Measurements from ENCODE around the gene SDCCAG8.
A peak's percentile ranks its signal among the peaks of the same experiment; 100 is the strongest.

SDCCAG8 gene

DNA sequence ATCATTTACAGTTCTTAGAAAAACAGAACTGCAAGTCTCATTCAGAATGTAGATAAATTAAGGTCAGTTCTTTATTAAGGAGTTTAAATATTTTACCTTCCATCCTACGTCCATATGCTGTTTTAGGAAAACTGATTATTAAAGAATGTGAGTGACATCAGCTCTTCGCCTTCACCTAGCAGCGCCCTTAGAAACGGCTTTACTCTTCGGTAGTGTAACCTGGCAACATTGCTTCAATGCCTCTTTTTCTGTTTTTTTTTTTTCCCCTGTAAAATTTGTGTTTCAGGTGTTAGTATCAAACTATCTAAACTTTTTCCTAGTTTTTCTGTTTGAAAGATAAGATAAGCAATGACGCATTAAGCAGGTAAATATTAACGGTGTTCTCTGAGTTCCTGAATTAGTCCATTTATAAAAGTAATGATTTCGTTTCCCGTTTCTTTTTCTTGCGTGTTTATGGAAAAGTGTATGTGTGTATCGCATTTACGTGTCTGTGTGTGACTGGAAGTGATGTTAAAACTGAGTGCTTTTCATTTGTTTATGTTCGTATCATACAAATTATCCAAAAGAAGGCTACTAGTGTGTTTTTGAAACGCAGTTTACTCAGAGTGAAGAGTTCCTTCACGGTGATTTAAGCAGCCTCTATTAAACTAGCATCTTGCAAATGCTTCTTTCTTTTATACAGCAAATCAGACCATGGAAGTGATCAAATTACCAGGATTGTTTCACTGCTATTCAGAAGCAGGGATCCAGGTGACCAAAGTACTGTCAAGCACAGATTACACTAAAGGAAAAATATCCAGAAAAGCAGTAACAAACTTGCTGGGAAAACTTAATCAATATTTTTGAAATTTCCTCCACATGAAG lies 139.0 kb downstream of the SDCCAG8 start:
- no peak for DNase-seq

DNA sequence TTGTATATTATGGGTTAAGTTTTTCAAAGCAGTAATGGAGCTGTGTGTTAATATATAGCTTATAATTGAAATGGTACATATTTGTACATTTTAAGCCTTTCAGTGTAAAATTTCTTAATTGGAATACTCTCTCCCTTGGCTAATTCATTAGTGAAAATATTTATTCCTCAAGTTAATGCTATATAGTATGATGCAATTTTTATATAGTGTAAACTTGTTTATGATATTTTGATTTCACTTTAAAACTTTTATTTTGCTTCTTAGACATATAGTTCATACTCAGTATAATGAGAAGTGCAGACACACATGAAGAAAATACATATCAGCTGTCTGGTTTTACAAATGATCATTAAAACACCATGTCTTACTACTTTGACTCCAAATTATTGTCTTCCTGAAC lies 140.6 kb downstream of the SDCCAG8 start:
- no peak for DNase-seq

GRCh38 chr1:243396876-243397275 lies 141.0 kb downstream of the SDCCAG8 start:
- no peak for DNase-seq

- no peak for DNase-seq
Observed at GRCh38 chr1:243397613-243398321, 141.9 kb downstream of the SDCCAG8 start.

DNA sequence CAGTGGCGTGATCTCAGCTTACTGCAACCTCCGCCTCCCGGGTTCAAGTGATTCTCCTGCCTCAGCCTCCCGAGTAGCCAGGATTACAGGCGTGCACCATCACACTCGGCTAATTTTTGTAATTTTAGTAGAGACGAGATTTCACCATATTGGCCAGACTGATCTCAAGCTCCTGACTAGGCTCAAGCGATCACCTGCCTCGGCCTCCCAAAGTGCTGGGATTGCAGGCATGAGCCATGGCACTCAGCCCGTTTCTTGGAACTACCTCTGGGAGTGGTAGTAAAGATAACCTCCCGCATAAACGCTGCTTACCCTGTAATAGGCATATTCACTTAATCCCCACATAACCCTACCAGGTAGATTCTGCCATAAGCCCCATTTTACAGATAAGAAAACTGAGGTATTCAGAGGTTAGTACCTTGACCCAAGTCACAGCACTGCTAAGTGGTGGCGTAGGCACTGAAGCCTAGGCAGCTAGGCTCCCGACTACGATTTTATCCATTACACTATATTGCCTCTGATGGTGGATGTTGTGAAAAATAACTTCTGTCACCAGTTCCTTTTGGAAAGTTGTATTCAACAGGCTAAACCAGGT lies 143.8 kb downstream of the SDCCAG8 start:
- DNase-seq, result no peak

DNA sequence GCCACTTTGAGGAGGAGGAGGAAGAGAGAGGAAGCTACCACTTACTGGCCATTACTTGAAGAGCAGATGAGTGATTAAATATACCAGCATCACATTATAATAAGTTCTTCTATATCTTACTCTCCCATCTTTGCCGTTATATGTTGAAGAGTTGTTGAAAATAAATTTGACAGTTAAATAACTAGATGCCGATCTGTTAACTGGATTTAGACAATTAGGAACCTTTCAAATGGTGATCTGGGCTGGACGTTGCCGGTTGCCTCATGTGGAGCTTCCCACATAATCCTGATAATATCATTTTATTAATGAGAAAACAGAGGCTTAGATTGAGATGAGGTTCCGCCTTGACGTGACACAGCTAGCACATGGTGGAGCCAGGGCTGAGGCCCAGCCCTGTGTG lies 147.0 kb downstream of the SDCCAG8 start:
- DNase-seq, result no peak

GRCh38 chr1:243406424-243406823 lies 150.6 kb downstream of the SDCCAG8 start:
- DNase-seq, result no peak

DNA sequence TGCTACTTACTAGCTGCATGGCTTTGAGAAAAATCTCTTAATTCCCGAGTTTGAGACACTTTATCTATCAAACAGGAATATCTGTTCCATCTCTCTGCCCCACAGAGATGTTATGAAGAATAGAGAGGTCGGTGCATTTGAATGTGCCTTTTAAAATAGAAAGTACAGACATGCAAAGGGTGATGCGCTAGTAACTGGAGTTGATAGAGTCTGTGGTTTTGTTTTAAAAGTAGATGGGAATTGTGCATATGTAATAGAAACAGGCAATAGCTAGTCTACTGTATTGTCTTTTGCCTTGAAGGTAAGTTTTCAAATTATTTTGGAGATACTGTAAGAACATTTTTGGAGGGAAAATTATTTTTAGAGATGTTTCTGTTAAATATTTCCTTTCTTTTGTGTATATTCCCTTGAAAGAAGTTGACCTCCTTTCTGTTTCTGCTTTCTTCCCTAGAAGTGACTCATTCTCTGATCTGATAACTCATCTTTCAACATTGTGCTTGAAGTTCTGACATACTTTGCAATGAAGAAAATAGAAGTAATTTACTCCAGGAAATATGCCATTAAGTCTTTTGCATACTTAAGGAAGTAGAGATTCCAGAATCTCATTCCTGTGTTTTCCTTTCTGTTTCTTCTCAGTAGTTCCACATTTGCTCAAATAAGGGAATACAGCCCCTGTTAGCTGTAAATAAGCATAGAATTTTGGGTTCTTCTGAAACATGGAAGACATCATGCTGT lies 151.6 kb downstream of the SDCCAG8 start:
- peak; percentile 76 for DNase-seq

- DNase-seq, result no peak
Observed at GRCh38 chr1:243408479-243408878, 152.6 kb downstream of the SDCCAG8 start.

DNA sequence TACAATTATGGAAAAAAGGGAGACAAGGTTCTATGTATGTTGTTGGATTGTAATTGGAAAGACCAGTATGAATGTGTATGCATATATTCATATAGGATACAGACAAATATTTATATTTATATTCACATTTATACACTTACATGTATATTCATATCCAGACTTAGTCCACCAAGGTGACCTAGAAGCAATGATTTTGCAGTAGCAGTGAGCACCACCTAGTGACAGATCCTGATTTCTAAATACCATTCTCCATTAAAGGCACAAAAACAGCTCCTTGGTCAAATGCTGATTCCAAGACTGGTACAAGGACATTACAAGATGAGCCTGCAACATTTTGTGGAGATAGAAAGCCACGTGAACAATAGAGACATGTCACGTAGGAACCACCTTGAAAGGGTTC lies 153.4 kb downstream of the SDCCAG8 start:
- no peak for DNase-seq

DNA sequence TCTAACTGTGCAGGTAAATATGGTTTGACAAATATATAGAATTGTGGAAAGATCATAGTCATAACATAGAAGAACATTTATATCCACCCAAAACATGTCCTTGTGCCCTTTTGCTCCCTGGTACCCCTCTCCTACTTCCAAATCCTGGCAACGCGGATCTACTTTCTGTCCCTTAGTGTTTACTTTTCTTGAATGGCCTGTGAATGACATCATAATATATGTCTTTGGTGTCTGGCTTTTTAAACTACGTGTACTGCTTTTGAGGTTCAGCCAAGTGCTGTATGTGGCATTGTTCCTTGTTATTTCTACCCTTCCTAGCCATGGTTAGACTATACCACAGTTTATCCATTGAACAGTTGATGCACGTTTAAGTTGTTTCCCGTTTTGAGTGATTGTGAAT lies 155.6 kb downstream of the SDCCAG8 start:
- DNase-seq, result no peak

DNA sequence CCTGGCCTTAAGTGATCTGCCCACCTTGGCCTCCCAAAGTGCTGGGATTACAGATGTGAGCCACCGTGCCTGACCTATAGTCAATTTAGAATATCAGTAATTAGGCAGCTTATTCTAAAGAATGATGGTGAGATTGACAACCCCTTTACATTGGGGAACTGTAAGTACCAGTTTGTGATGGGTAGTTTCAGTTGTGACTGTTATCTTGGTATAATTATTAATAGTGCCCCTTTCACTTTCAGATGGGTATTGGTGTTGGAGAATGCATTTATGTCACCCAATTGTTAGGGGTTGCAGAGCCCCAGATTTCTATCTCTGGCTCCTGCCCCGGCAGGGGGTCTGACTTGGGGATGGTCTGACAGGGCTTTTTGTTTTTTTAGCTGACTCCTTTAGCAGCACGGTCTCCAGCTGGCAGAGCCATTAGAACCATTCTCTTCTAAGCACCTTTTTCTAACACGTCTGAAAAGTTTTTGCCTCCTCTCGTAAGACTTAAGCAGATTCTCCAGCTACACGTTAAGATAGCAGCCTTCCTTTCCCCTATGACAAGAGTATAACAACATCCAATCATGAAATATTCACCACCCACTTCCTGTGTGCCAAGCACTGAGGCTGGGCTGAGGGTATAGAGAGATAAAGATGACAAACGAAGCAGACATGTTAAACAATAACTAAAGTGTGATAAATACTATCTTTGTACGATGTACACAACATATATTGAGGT lies 157.8 kb downstream of the SDCCAG8 start:
- no peak for DNase-seq

- no peak for DNase-seq
Observed at GRCh38 chr1:243414152-243414494, 158.3 kb downstream of the SDCCAG8 start.

GRCh38 chr1:243415663-243416408 lies 160.0 kb downstream of the SDCCAG8 start:
- no peak for DNase-seq

DNA sequence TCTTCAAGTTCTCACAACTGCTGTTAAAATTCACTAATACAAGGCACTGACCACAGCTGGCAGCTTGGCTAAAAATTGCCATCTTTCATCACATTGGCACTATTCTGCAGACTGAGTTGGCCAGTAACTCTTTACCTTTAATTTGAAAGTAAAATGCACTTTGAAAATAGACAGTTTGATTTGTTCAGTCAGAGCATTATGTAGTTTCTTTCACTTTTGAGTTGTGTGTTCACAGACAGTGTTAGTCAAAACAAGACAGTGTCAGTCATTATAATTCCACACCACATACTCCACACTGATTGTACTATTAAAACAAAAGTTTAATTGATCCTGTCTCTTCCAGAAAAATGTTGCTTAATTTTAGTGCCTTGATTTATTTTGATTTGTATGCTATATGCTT lies 160.7 kb downstream of the SDCCAG8 start:
- no peak for DNase-seq

DNA sequence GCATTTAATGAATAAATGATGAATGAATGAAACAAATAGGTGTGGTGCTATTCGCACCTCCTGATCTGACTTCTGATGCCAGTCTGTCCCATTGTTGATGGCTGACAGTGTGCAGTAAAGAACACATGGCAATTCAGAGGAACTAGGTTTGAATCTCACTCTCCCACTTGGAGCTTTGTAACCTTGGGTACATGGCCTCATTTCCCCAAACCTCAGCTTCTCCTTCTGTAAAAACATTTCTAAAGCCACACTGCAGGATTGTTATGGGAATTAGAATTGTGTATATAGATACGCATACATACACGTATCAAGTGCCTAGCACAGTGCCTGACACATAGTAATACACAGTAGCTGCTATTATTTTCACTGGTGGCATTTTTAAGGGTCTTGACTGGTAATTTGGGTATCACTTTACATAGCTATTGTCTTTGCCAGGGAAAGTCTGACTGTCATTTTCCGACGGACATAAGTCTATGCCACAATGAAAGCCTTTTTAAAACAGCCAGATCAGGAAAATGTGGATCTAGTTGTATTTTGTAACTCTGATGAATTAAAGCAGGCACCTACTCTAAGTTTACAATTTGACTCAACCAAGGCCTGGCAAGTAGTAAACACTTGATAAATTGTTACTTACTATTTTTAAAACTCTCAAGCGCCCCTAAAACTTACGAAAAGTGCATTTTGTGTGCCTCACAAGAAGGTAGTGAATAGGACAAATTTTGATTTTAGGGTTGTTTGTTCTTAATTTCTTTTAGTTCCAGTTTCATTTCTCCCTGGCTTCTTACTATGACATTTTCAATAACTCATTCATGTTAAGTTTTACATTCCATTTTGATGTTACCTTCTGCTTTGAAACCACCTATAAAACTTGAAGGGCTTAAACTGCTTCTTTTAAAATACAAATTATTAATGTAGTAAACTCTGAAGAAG lies 164.4 kb downstream of the SDCCAG8 start:
- no peak for DNase-seq

DNA sequence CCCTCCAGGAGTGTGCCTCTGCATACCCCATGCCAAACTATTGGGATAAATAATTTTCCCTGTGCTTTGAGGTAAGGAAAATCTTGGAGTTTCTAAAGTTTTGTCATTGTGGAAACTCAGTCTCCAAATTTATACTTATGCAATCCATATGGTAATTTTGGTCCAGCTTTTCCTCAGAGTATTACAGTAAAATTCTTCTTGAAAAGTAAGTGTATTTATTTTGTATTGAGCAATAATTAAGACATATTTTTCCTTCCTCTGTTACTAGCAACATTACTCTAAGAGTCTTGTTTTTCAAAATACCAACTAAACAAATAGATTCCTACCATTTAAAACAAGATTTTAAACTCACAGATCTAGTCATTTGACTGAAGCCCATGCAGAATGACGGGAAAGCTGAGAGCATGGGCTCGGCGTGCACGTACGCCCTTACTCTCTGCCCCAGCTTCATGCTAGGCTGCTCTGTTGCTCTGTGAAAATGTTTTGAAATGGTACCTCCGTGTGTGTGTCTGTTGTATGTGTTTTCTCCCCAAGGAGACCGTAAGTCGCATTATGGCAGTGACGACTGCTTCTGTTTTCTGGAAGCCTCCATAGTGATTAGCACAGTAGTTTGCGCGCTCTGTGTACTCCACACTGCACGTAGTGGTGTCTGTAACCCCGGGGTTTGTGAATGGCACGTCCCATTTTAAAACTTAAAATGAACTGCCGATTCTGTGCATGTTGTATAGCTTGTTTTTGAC lies 165.3 kb downstream of the SDCCAG8 start:
- no peak for DNase-seq

DNA sequence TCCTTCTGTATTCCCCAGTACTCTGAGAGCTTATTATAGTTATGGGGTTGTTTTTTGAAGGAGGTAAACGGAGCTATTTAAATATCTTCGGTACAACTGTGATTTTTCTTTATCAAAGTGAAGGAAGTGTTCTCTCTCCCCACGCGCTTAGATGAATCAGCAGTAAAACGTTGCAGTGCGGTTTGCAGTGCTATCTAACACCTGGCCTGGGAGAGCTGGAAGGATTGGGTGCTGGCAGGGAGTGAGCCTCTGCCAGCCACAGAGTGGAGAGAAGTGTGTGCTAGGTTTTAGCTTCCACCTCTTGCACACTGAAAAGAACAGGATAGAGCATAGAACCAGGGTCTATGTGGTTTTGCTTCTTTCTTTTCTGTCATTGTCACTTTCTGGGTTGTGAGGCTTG lies 165.9 kb downstream of the SDCCAG8 start:
- DNase-seq, result peak; percentile 81

DNA sequence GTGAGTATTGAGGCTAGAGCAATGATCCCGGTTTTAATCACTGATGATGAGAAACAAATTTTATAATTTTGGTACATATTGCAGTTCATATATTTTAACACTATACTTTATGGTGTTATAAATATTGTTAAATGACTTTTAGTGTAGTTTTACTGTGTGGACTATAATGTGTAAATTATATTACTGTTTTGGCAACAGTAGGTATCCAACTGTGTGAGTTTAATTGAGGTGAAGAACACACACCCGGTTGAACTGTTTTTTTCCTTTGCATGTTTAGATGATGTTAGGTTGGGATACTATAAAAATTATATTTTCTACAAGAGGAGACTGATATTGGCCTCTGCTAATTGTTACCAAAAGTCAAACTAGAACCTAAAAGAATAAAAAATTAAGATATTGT lies 166.5 kb downstream of the SDCCAG8 start:
- no peak for DNase-seq

DNA sequence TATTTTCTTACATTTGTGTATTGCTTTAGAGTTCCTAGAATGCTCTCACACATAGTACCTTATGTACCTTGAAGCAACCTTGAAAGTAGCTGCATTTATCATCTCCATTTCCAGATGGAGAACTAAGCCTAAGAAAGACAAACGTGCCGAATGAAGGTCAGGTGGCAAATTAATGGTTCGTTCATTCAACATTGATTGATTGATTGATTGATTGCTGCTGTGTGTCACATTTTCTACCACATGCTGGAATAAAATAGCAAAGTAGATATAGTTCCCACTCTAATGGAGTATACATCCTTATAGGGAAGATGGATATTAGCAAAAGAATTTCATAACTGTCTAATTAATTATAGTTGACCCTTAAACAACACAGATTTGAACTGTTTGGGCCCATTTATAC lies 172.2 kb downstream of the SDCCAG8 start:
- DNase-seq, result no peak

Data from fibroblast of upper back skin (primary cell).